CD4-positive, alpha-beta T cell treated with Interferon alpha-2 for 1 hour (primary cell): ENCODE measurements around the gene HERC3.

Experiments
- DNase-seq, 2 donors: peaks; one replicate each; pipeline ENCODE4 v3.0.0-alpha.2; 2020 to 2022

HERC3 gene

DNA sequence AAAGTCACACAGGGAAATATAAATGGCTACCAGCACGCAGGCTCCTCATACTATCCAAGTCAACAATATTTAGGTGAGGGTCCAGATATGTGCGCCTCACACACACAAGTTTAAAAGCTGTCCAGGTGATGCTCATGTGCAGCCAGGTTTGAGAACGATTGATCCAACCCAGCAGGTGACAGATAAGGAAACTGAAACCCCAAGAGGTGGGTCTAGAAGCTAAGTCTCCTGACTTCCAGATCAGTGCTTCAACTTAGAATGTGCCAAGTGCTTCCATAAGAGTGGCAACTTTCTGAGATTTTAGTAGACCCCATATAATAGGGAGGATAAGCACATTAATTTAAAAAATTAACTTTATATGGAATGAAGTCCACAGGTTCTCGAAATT is 159.8 kb downstream of the HERC3 start:
- DNase-seq = no peak

- DNase-seq = no peak
Observed at GRCh38 chr4:88752754-88753153, 160.5 kb downstream of the HERC3 start.

GRCh38 chr4:88753658-88754571 is 161.6 kb downstream of the HERC3 start:
- no peak for DNase-seq

GRCh38 chr4:88754796-88755195 is 162.5 kb downstream of the HERC3 start:
- no peak for DNase-seq

DNA sequence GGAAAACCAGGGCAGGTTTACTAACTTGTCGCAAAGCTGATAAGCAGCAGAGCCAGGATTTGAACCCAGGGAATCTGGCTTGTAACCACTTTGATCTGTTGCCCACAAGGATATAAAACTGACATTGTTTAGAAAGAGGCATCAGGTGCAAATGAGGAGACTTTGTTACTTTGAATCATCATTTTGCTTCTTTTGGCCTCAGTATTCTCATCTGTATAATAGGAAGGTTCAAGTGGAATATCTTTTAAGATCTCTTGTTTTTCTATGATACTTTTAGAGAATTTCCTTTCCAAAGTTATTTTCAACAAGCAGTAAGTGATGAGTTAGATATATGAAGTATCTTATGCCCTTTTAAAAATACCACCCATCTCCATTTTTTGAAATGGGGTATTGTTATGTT is 163.2 kb downstream of the HERC3 start:
- no peak for DNase-seq

DNA sequence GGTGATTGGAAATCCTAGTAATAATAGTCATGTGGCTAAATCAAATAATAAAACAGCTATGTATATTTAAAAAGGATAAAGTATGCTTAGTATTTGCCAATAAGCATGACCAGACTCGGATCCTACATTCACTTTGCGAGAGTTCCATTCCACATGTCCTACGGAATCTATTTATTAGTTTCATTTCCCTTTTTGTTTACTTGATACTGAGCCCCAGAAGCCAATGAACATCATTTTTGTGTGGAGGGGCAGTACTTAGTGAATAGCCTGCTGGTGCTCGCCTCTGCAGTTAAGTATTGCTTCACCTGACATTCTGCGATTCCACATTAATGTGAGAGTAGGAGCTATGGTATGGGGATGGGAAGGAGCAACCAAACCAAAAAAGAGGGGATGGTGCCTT is 163.9 kb downstream of the HERC3 start:
- no peak for DNase-seq

DNA sequence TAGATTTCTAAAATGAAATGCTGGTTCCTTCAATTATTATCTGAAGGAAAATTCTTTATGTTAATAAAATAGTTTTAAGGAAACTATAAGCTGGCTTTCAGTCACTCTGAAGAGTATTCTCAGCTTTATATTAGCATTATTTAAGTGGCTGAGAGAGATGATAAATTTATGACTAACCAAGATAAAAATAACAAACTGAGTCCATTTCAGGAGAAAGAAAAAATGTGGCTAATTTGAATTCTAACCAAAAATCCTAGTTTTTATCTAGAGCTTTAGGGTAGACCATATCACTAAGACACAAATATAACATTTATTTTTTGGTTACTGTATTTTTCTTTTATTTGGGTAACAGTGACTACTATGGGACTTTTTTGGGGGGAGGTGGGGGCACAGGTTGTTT is 164.8 kb downstream of the HERC3 start:
- no peak for DNase-seq

- DNase-seq = no peak
Observed at GRCh38 chr4:88757776-88758175, 165.5 kb downstream of the HERC3 start.
